Uterus (tissue), 4 donors: Measurements from ENCODE around the gene CIITA. TPM values are rescaled to one million over a fixed set of nuclear protein-coding genes. Genes with fewer than 3 reads are reported as not detected.

ENCODE experiments used
- DNase-seq, 2 donors: peaks; one replicate each; pipeline ENCODE4 v3.0.0-alpha.2; 2019 to 2020
- H3K27ac ChIP-seq, 2 donors: fragments of 200-600 bp; sonication (generic); 1 replicate in 1 of 2; 2 replicates in 1 of 2; pipeline ENCODE4 v1.5.1; 2016 to 2018
- H3K27me3 ChIP-seq, 2 donors: fragments of 200-600 bp; sonication (generic); one replicate each; pipeline ENCODE4 v1.5.1; 2018 to 2019; ENCODE audit warnings: control low read depth in 1 of 2
- H3K36me3 ChIP-seq, 2 donors: fragments of 200-600 bp; sonication (generic); one replicate each; pipeline ENCODE4 v1.5.1; 2019; ENCODE audit warnings: control low read depth in 1 of 2
- H3K4me1 ChIP-seq, 2 donors: fragments of 200-600 bp; sonication (generic); one replicate each; pipeline ENCODE4 v1.5.1; 2018 to 2019; ENCODE audit warnings: control low read depth in 1 of 2
- H3K4me3 ChIP-seq, 2 donors: fragments of 200-600 bp; sonication (generic); 1 replicate in 1 of 2; 2 replicates in 1 of 2; pipeline ENCODE4 v1.5.1; 2018 to 2019; ENCODE audit warnings: mild to moderate bottlenecking in 1 of 2
- H3K9me3 ChIP-seq, 2 donors: fragments of 200-600 bp; sonication (generic); one replicate each; pipeline ENCODE4 v1.5.1; 2019; ENCODE audit warnings: control low read depth in 1 of 2
- POLR2A ChIP-seq, 2 donors: fragments of 450-650 bp; IDR thresholded peaks; one replicate each; pipeline ENCODE4 v1.6.1; 2016; ENCODE audit warnings: antibody characterized with exemption in 2 of 2, mild to moderate bottlenecking in 1 of 2, moderate library complexity in 1 of 2
- intact Hi-C: fragments of 100-400 bp; cut with DNase I; formaldehyde crosslinking; loops from one replicate; pipeline ENCODE4 v1.15.1; 2023; ENCODE audit warnings: low total_unique reads
- total RNA-seq, 4 donors: library from RNA; depleted of rRNA in 3 of 4; stranded (reverse); fragments of >200 nt in 3 of 4; gene quantifications; one replicate each; pipeline versions ENCODE4 v1.1.0 to v1.2.4, GENCODE V29; 2014 to 2023
- TF ChIP-seq, protein P1 (sequence below), 4 experiments: fragments of 200-600 bp in 2 of 4; fragments of 450-650 bp in 2 of 4; sonication (generic) in 2 of 4; IDR thresholded peaks; one replicate each; pipeline ENCODE4 v1.5.1; 2016 to 2019; ENCODE audit warnings: antibody characterized with exemption in 4 of 4, mild to moderate bottlenecking in 2 of 4, moderate library complexity in 1 of 4
- donor health status: DM: yes; HTN: yes; CAD: no.

The CIITA gene
- total RNA-seq, 4 donors from 2014 or later: 7.1 to 48.3 (median 18.8) TPM

- Histone ChIP-seq H3K4me3 (no peak overlapping the region), H3K27ac (no peak overlapping the region), H3K9me3 (no peaks in the 10 kb centered on the region), H3K36me3 (no peaks in the 10 kb centered on the region), H3K27me3 (no peaks in the 10 kb centered on the region), H3K4me1 (no peaks in the 10 kb centered on the region)
- TF ChIP-seq, protein P1, sequence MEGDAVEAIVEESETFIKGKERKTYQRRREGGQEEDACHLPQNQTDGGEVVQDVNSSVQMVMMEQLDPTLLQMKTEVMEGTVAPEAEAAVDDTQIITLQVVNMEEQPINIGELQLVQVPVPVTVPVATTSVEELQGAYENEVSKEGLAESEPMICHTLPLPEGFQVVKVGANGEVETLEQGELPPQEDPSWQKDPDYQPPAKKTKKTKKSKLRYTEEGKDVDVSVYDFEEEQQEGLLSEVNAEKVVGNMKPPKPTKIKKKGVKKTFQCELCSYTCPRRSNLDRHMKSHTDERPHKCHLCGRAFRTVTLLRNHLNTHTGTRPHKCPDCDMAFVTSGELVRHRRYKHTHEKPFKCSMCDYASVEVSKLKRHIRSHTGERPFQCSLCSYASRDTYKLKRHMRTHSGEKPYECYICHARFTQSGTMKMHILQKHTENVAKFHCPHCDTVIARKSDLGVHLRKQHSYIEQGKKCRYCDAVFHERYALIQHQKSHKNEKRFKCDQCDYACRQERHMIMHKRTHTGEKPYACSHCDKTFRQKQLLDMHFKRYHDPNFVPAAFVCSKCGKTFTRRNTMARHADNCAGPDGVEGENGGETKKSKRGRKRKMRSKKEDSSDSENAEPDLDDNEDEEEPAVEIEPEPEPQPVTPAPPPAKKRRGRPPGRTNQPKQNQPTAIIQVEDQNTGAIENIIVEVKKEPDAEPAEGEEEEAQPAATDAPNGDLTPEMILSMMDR (IDR thresholded peaks at IDR 0.05): no peak
- TF ChIP-seq POLR2A (IDR thresholded peaks at IDR 0.05): no peak
- intact Hi-C loops: no loop called here
- DNase-seq: no peak
Measured at GRCh38 chr16:10896165-10896564, 19.2 kb downstream of the CIITA start.

GRCh38 chr16:10896723-10897122 is 19.7 kb downstream of the CIITA start:
- Histone ChIP-seq H3K27me3 (no peaks in the 10 kb centered on the region), H3K4me3 (no peak overlapping the region), H3K36me3 (no peaks in the 10 kb centered on the region), H3K9me3 (no peaks in the 10 kb centered on the region), H3K4me1 (no peaks in the 10 kb centered on the region), H3K27ac (no peak overlapping the region)
- intact Hi-C loops: no loop called here
- no peak for DNase-seq
- TF ChIP-seq POLR2A (IDR thresholded peaks at IDR 0.05): no peak
- TF ChIP-seq, protein P1 (IDR thresholded peaks at IDR 0.05): no peak

GRCh38 chr16:10897134-10897533 is 20.1 kb downstream of the CIITA start:
- no peak for TF ChIP-seq POLR2A (IDR thresholded peaks at IDR 0.05)
- TF ChIP-seq, protein P1 (IDR thresholded peaks at IDR 0.05): no peak
- Histone ChIP-seq H3K36me3 (no peaks in the 10 kb centered on the region), H3K4me3 (no peak overlapping the region), H3K27me3 (no peaks in the 10 kb centered on the region), H3K9me3 (no peaks in the 10 kb centered on the region), H3K4me1 (no peaks in the 10 kb centered on the region), H3K27ac (no peak overlapping the region)
- intact Hi-C loops: no loop called here
- DNase-seq: no peak

DNA sequence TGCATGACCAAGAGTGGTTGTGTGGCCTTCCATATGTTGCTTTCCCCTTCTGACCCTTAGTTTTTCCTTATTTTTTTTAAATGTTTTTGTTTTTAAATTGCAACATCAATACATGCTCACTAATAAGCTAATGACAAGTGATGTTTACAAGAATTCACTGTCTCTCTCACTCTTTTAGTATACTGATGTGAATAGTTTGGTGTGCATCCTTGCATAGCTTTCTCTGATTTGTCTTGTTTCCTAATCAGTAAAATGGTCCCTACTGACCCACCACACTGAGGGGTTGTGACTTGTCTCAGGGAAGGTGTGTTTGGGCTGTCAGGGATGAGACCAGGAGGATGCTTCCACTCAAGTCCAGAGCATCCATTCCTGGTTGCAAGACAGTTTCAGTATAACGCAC is 26.0 kb downstream of the CIITA start:
- no peaks in the 10 kb centered on the region for H3K9me3 ChIP-seq
- no peak overlapping the region for H3K27ac ChIP-seq
- H3K4me3 ChIP-seq: no peak overlapping the region
- no peaks in the 10 kb centered on the region for H3K4me1 ChIP-seq
- H3K27me3 ChIP-seq: no peaks in the 10 kb centered on the region
- no peak for TF ChIP-seq POLR2A (IDR thresholded peaks at IDR 0.05)
- TF ChIP-seq, protein P1 (IDR thresholded peaks at IDR 0.05): no peak
- no peaks in the 10 kb centered on the region for H3K36me3 ChIP-seq
- DNase-seq: no peak
- intact Hi-C loops: no loop called here

GRCh38 chr16:10906482-10906881 is 29.5 kb downstream of the CIITA start:
- no peak overlapping the region for H3K4me3 ChIP-seq
- no peak overlapping the region for H3K27ac ChIP-seq
- intact Hi-C loops: no loop called here
- H3K9me3 ChIP-seq: no peaks in the 10 kb centered on the region
- no peaks in the 10 kb centered on the region for H3K4me1 ChIP-seq
- no peaks in the 10 kb centered on the region for H3K36me3 ChIP-seq
- no peaks in the 10 kb centered on the region for H3K27me3 ChIP-seq
- DNase-seq: no peak
- TF ChIP-seq POLR2A (IDR thresholded peaks at IDR 0.05): no peak
- TF ChIP-seq, protein P1 (IDR thresholded peaks at IDR 0.05): no peak
